ENCODE results near the gene S100A13.

DNA sequence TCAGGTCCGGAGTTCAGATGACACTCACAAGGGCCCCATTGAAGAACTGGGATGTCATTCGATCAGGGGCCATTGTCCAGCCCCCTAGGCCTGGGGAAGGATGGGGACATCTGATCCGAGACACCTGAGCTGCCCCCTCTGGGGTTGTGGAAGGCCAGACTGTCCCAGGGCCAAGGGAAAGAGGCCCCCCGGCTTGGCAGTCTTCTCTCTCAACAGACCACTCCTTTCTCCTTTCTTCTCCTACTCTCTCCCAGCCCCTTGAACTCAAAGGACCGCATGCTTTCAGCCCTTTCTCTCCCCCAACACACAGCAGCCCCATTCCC, 2.0 kb upstream of the S100A13 start:
- TF ChIP-seq, protein P1, sequence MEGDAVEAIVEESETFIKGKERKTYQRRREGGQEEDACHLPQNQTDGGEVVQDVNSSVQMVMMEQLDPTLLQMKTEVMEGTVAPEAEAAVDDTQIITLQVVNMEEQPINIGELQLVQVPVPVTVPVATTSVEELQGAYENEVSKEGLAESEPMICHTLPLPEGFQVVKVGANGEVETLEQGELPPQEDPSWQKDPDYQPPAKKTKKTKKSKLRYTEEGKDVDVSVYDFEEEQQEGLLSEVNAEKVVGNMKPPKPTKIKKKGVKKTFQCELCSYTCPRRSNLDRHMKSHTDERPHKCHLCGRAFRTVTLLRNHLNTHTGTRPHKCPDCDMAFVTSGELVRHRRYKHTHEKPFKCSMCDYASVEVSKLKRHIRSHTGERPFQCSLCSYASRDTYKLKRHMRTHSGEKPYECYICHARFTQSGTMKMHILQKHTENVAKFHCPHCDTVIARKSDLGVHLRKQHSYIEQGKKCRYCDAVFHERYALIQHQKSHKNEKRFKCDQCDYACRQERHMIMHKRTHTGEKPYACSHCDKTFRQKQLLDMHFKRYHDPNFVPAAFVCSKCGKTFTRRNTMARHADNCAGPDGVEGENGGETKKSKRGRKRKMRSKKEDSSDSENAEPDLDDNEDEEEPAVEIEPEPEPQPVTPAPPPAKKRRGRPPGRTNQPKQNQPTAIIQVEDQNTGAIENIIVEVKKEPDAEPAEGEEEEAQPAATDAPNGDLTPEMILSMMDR (IDR thresholded peaks at IDR 0.05): no peak
- TF ChIP-seq EZH2 (IDR thresholded peaks at IDR 0.05) (no peak), EZH2phosphoT487 (IDR thresholded peaks at IDR 0.05) (no peak)
